PC-3 (cell line): ENCODE data around the gene ILF3.

Experiments used
- CTCF ChIP-seq: fragments of 300-600 bp; sonication (generic); conservative IDR thresholded peaks from 2 replicates; pipeline ENCODE4 v1.5.1; 2017; ENCODE audit warnings: antibody characterized with exemption, low read depth, mild to moderate bottlenecking, low read length
- EZH2 ChIP-seq: fragments of 300-600 bp; sonication (generic); IDR thresholded peaks from one replicate; pipeline ENCODE4 v1.6.1; 2017; ENCODE audit warnings: antibody characterized with exemption, mild to moderate bottlenecking, low read length; ENCODE audit not compliant: unreplicated experiment
- EZH2phosphoT487 ChIP-seq: fragments of 300-600 bp; sonication (generic); IDR thresholded peaks from 2 replicates; pipeline ENCODE4 v1.6.1; 2018; ENCODE audit warnings: mild to moderate bottlenecking, antibody characterized with exemption, low read length, borderline replicate concordance

- no peak for TF ChIP-seq CTCF
- no peak for TF ChIP-seq EZH2
- TF ChIP-seq EZH2phosphoT487: no peak
Measured at GRCh38 chr19:10723591-10723990, 69.4 kb downstream of the ILF3 start.
